Parathyroid adenoma (tissue), 2 donors: ENCODE results near the gene MCC.
"Not testable (repeated sequence)": the region's sequence is repeated elsewhere in the genome, so short reads cannot be mapped to it uniquely, and the experiment has no call there.

ENCODE experiments used
- H2AFZ ChIP-seq: fragments of 300-600 bp; sonication (generic); one replicate; pipeline ENCODE4 v1.7.0; 2017; ENCODE audit warnings: antibody characterized with exemption, mild to moderate bottlenecking
- H3K27ac ChIP-seq: fragments of 300-600 bp; sonication (generic); one replicate; pipeline ENCODE4 v1.7.0; 2017
- H3K27me3 ChIP-seq: fragments of 300-600 bp; sonication (generic); one replicate; pipeline ENCODE4 v1.7.0; 2017; ENCODE audit warnings: low read length; ENCODE audit not compliant: control insufficient read depth, insufficient read depth
- H3K36me3 ChIP-seq: fragments of 300-600 bp; sonication (generic); one replicate; pipeline ENCODE4 v1.7.0; 2017; ENCODE audit warnings: low read length; ENCODE audit not compliant: control insufficient read depth, insufficient read depth
- H3K4me1 ChIP-seq: fragments of 300-600 bp; sonication (generic); one replicate; pipeline ENCODE4 v1.7.0; 2017; ENCODE audit warnings: control low read depth
- H3K4me2 ChIP-seq: fragments of 300-600 bp; sonication (generic); one replicate; pipeline ENCODE4 v1.7.0; 2017; ENCODE audit warnings: low read length
- H3K4me3 ChIP-seq: fragments of 300-600 bp; sonication (generic); one replicate; pipeline ENCODE4 v1.7.0; 2017; ENCODE audit warnings: low read depth, low read length
- H3K79me2 ChIP-seq: fragments of 300-600 bp; sonication (generic); one replicate; pipeline ENCODE4 v1.7.0; 2017; ENCODE audit warnings: control low read depth
- H3K9ac ChIP-seq: fragments of 300-600 bp; sonication (generic); one replicate; pipeline ENCODE4 v1.7.0; 2017; ENCODE audit warnings: mild to moderate bottlenecking
- H3K9me3 ChIP-seq: fragments of 300-600 bp; sonication (generic); one replicate; pipeline ENCODE4 v1.7.0; 2017; ENCODE audit warnings: low read length; ENCODE audit not compliant: control insufficient read depth
- TF ChIP-seq, protein P1 (sequence below): fragments of 300-600 bp; sonication (generic); IDR thresholded peaks from one replicate; pipeline ENCODE4 v1.7.0; 2017; ENCODE audit warnings: antibody characterized with exemption, mild to moderate bottlenecking
- donor health status: primary hyperparathyroidism.

The MCC gene

DNA sequence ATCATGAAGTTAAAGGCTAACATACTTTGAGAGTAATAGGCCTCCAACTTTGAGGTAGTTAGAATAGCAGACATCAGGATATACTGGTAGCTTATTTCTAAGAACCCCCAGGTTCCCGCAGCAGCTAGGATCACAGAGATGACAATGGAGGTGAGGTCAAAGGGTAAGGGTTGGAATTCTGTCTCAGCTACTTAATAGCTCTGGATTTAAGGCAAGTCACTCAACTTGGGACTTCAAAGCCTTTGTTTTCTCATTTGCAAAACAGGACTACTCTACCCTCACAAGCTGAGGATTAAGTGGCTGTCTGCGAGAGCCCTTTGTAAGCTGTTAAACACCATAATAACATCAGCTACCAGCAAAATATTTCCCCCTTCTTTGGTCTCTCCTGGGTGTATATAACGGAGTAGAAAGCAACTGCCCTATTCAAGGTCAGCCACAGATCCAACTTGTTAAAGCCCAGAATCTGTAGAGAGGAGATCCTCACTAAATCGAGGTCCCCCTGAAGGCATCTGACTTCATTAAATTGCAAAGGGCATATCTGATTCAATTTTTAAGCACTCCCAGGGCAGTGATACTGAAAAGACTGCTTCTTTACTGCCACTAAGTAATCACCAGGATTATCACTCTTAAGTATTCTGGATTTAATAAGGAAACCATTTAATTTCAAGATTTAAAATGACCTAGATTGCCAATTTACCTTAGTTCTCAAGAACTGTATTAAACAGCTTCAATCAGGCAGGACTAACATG lies 407.0 kb downstream of the MCC start:
- H2AFZ ChIP-seq, result no peak overlapping the region

DNA sequence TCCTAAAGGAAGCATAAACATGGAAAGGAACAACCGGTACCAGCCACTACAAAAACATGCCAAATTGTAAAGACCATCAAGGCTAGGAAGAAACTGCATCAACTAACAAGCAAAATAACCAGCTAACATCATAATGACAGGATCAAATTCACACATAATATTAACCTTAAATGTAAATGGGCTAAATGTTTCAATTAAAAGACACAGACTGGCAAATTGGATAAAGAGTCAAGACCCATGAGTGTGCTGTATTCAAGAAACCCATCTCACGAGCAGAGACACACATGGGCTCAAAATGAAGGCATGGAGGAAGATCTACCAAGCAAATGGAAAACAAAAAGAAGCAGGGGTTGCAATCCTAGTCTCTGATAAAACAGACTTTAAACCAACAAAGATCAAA lies 411.6 kb downstream of the MCC start:
- H3K4me1 ChIP-seq, result peaks cover 43% of the 10 kb centered on the region
- not testable (repeated sequence) for H3K9me3 ChIP-seq, H3K9ac ChIP-seq, H3K4me2 ChIP-seq, H3K36me3 ChIP-seq, H3K4me3 ChIP-seq, H2AFZ ChIP-seq, H3K27me3 ChIP-seq
- H3K79me2 ChIP-seq, result peaks cover 17% of the 10 kb centered on the region
- H3K27ac ChIP-seq, result peak overlapping the region; percentile 26

More for the DNA sequence above, 407.0 kb downstream of the MCC start:
- H3K4me1 ChIP-seq, result peaks cover 56% of the 10 kb centered on the region
- H3K4me3 ChIP-seq, result peak overlapping the region; percentile 15
- TF ChIP-seq, protein P1, sequence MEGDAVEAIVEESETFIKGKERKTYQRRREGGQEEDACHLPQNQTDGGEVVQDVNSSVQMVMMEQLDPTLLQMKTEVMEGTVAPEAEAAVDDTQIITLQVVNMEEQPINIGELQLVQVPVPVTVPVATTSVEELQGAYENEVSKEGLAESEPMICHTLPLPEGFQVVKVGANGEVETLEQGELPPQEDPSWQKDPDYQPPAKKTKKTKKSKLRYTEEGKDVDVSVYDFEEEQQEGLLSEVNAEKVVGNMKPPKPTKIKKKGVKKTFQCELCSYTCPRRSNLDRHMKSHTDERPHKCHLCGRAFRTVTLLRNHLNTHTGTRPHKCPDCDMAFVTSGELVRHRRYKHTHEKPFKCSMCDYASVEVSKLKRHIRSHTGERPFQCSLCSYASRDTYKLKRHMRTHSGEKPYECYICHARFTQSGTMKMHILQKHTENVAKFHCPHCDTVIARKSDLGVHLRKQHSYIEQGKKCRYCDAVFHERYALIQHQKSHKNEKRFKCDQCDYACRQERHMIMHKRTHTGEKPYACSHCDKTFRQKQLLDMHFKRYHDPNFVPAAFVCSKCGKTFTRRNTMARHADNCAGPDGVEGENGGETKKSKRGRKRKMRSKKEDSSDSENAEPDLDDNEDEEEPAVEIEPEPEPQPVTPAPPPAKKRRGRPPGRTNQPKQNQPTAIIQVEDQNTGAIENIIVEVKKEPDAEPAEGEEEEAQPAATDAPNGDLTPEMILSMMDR, result no peak
- no peaks in the 10 kb centered on the region for H3K9me3 ChIP-seq
- H3K27ac ChIP-seq, result peak overlapping the region; percentile 98
- peak overlapping the region; percentile 46 for H3K4me2 ChIP-seq
- H3K27me3 ChIP-seq, result no peaks in the 10 kb centered on the region
- H3K9ac ChIP-seq, result no peak overlapping the region
- H3K36me3 ChIP-seq, result peaks cover 3% of the 10 kb centered on the region
- H3K79me2 ChIP-seq, result peaks cover 14% of the 10 kb centered on the region

DNA sequence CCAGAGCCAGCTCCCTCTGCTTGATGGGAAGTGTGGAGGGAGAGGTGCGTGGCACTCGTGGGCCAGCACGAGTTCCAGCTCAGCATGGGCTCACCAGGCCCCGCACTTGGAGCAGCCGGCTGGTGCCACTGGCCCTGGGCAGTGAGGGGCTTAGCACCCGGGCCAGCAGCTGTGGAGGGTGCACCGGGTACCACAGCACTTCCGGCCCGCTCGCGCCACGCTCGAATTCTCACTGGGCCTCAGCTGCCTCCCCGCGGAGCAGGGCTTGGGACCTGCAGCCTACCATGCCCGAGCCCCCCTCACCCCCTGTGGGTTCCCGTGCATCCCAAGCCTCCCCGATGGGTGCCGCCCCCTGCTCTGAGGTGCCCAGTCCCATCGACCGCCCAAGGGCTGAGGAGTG lies 413.2 kb downstream of the MCC start:
- H3K36me3 ChIP-seq, result peaks cover 3% of the 10 kb centered on the region

DNA sequence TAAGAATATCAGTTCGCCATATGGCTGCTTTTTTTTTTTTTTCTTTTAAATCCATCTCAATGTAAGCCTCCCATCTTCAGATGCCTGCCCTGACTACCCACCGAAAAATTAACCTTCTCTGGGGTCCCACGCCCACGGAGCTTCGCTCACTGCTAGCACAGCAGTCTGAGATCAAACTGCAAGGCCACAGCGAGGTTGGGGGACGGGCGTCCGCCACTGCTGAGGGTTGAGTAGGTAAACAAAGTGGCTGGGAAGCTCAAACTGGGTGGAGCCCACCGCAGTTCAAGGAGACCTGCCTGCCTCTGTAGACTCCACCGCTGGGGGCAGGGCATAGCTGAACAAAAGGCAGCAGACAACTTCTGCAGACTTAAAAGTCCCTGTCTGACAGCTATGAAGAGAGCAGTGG lies 414.6 kb downstream of the MCC start:
- H3K4me2 ChIP-seq, result peak overlapping the region; percentile 21
- H3K9me3 ChIP-seq, H2AFZ ChIP-seq, H3K9ac ChIP-seq, H3K36me3 ChIP-seq, H3K27me3 ChIP-seq: not testable (repeated sequence)
- peaks cover 55% of the 10 kb centered on the region for H3K4me1 ChIP-seq
- peak overlapping the region; percentile 95 for H3K27ac ChIP-seq
- H3K4me3 ChIP-seq, result peak overlapping the region; percentile 1
- TF ChIP-seq, protein P1, result peak; percentile 24
- H3K79me2 ChIP-seq, result peaks cover 17% of the 10 kb centered on the region

More for the DNA sequence above, 413.2 kb downstream of the MCC start:
- H3K27me3 ChIP-seq, result no peaks in the 10 kb centered on the region
- TF ChIP-seq, protein P1, result no peak
- peak overlapping the region; percentile 95 for H3K27ac ChIP-seq
- H3K9ac ChIP-seq, result no peak overlapping the region
- no peak overlapping the region for H3K4me3 ChIP-seq
- H3K4me2 ChIP-seq, result peak overlapping the region; percentile 42
- H3K79me2 ChIP-seq, result peaks cover 16% of the 10 kb centered on the region
- H3K4me1 ChIP-seq, result peaks cover 42% of the 10 kb centered on the region
- no peak overlapping the region for H2AFZ ChIP-seq
- no peaks in the 10 kb centered on the region for H3K9me3 ChIP-seq

DNA sequence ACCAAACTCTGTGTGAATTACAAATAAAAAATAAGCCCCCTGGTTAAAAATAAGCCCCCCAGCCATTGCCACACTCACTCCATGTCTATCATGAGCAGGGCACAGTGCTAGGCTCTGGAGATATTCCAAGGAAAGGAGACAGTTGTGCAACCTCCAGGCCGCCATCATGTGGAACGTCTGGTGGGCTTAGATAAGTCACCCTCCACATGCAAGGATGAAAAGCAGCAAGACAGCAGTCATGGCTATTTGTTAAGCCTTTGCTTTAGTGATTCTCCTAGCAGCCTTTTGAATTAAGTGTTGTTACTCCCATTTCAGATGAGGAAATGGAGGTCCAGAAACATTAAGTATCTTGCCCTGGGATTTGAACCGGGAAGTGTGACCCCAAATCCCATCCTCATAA lies 416.9 kb downstream of the MCC start:
- Histone ChIP-seq H3K9ac (no peak overlapping the region), H3K4me1 (peaks cover 61% of the 10 kb centered on the region), H3K36me3 (peaks cover 3% of the 10 kb centered on the region), H3K4me2 (no peak overlapping the region), H3K4me3 (no peak overlapping the region), H3K79me2 (peaks cover 22% of the 10 kb centered on the region), H3K27me3 (no peaks in the 10 kb centered on the region), H3K27ac (peak overlapping the region; percentile 95), H3K9me3 (no peaks in the 10 kb centered on the region), H2AFZ (no peak overlapping the region)
- TF ChIP-seq, protein P1, result no peak
